Small intestine (tissue), 7 donors: ENCODE results near the gene ARMC8. TPM values are rescaled to one million over a fixed set of nuclear protein-coding genes. Genes with fewer than 3 reads are reported as not detected.
A peak's percentile ranks its signal among the peaks of the same experiment; 100 is the strongest.

Experiments
- DNase-seq, 2 donors: peaks; one replicate each; pipeline versions ENCODE4 v3.0.0 to v3.0.0-alpha.2; 2013
- FAIRE-seq: peaks from 2 replicates; lab custom pipeline; 2012; peaks lifted over from hg19 to GRCh38; lab: Jason Lieb, UNC
- H3K27ac ChIP-seq, 3 donors: one replicate each; pipeline ENCODE4 v1.5.1; 2013; ENCODE audit warnings: low read length in 2 of 3, mild to moderate bottlenecking in 2 of 3, control low read depth in 1 of 3, inconsistent platforms in 1 of 3, low read depth in 1 of 3, moderate library complexity in 1 of 3
- H3K27me3 ChIP-seq, 3 donors: one replicate each; pipeline ENCODE4 v1.6.1; 2013; ENCODE audit warnings: low read length in 3 of 3, inconsistent platforms in 1 of 3; ENCODE audit not compliant: control insufficient read depth in 3 of 3, insufficient read depth in 3 of 3
- H3K36me3 ChIP-seq, 3 donors: one replicate each; pipeline ENCODE4 v1.6.1; 2013; ENCODE audit warnings: low read length in 3 of 3, inconsistent platforms in 1 of 3, low read depth in 1 of 3, mild to moderate bottlenecking in 1 of 3, moderate library complexity in 1 of 3; ENCODE audit not compliant: control insufficient read depth in 3 of 3, insufficient read depth in 2 of 3
- H3K4me1 ChIP-seq, 3 donors: one replicate each; pipeline ENCODE4 v1.6.1; 2013; ENCODE audit warnings: low read length in 2 of 3, inconsistent platforms in 1 of 3, low read depth in 1 of 3, mild to moderate bottlenecking in 1 of 3, moderate library complexity in 1 of 3; ENCODE audit not compliant: control insufficient read depth in 3 of 3, insufficient read depth in 2 of 3
- H3K4me3 ChIP-seq, 3 donors: one replicate each; pipeline ENCODE4 v1.5.1; 2013; ENCODE audit warnings: low read length in 3 of 3, control low read depth in 1 of 3, inconsistent platforms in 1 of 3, low read depth in 1 of 3, mild to moderate bottlenecking in 1 of 3, moderate library complexity in 1 of 3
- H3K9me3 ChIP-seq, 2 donors: one replicate each; pipeline ENCODE4 v1.6.1; 2013; ENCODE audit warnings: low read depth in 1 of 2, low read length in 1 of 2; ENCODE audit not compliant: control insufficient read depth in 2 of 2, insufficient read depth in 1 of 2
- WGBS, 3 donors: extraction: QIAGEN DNeasy Blood & Tissue Kit; methylation state at CpG; one replicate each; pipeline ENCODE4 v1.1.7; 2013; 5-methylcytosine and 5-hydroxymethylcytosine counted together
- polyA plus RNA-seq, 4 donors: library from polyadenylated mRNA; stranded (reverse) in 3 of 4; unstranded in 1 of 4; fragments of 200-250 nt in 3 of 4; fragments of 120-200 nt in 1 of 4; gene quantifications; one replicate each; pipeline versions ENCODE4 v1.2.1 to v1.2.3, GENCODE V29; 2013
- donor health status: healthy with polysubstance abuse.
- donor health status: control.
- donor health status: control.
- donor health status: Bipolar disorder and iron deficiency.
- donor health status: healthy.

ARMC8 gene
- polyA plus RNA-seq, 4 donors, result 9.5 to 29.0 (median 11.8) TPM

DNA sequence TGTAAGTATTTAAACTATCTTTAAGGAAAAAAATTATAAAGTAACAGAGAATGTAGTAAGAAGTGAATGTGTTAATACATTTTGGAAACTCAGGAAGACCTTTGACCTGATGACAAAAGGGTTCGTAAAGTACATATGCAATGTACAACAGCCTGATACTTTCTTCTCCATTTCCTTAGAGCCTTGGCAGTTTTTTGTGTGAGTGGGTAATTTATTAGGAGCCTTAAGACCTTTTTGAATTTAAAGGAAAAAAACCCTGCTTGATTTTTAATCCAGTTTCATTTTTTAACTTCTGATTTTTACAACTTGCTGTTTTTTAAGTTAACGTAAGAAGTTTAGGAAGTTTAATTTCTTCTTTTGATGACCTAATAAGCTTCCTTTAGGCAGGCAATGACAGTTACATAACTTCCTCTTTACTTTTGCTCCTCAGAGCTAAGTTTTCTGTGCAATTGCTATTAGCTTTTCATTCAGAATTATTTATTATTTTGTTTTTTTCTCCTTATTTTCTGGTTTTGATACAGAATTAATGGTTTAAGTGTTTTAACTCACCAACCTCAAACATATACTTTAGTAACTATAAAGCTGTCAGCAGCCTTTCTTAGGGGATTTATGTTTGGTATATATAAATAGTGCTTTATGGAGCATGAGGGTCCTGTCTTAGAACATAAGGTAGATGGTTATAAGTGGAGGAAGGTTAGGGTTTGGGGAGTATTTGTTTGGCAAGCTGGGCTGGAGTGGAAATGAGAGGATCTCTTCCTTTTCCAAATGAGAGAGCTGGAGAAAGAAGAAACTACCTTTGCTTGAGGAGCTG, 35.2 kb downstream of the ARMC8 start:
- Histone ChIP-seq H3K27me3 (no peaks in the 10 kb centered on the region), H3K27ac (peak overlapping the region in 1 of 3 donors; percentile 72), H3K4me1 (peaks cover 0 to 2% (median 0%) of the 10 kb centered on the region in 3 donors), H3K36me3 (peaks cover 4 to 20% (median 16%) of the 10 kb centered on the region in 3 donors), H3K4me3 (no peak overlapping the region), H3K9me3 (no peaks in the 10 kb centered on the region)
- WGBS, 3 donors, result 51 to 57% (median 52%) methylated on average over 2 of the region's 2 CpGs
- DNase-seq (peak in 1 of 2 donors; percentile 29), FAIRE-seq (peak; percentile 76)

GRCh38 chr3:138222942-138223287, 35.8 kb downstream of the ARMC8 start:
- Histone ChIP-seq H3K4me1 (peaks cover 0 to 2% (median 0%) of the 10 kb centered on the region in 3 donors), H3K4me3 (no peak overlapping the region), H3K27me3 (no peaks in the 10 kb centered on the region), H3K9me3 (no peaks in the 10 kb centered on the region), H3K36me3 (peaks cover 4 to 22% (median 17%) of the 10 kb centered on the region in 3 donors), H3K27ac (peak overlapping the region in 1 of 3 donors; percentile 72)
- FAIRE-seq (no peak), DNase-seq (no peak)
- 72 to 87% (median 77%) methylated on average over 2 of the region's 2 CpGs for WGBS, 3 donors

- H3K27me3 ChIP-seq, result no peaks in the 10 kb centered on the region
- FAIRE-seq, result no peak
- H3K36me3 ChIP-seq, result peaks cover 7 to 39% (median 21%) of the 10 kb centered on the region in 3 donors
These were observed 40.5 kb downstream of the ARMC8 start for GRCh38 chr3:138227650-138228049.

DNA sequence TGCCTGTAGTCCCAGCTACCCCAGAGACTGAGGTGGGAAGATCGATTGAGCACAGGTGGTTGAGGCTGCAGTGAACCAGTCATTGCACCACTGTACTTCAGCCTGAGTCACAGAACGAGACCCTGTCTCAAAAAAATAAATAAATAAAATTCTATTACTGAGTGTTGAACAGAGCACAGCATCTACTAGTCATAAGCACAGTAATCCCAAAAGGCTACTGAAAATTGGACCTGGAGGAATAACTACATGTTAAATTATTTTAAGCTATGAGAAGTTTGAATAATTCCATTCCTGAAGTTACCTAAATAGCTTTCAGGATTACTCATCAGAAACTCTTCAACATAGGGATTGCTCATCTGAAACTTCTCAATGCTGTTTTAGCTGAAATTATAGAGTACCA, 43.4 kb downstream of the ARMC8 start:
- Histone ChIP-seq H3K36me3 (peaks cover 6 to 27% (median 14%) of the 10 kb centered on the region in 3 donors), H3K27me3 (no peaks in the 10 kb centered on the region), H3K27ac (no peak overlapping the region), H3K4me1 (no peaks in the 10 kb centered on the region), H3K9me3 (no peaks in the 10 kb centered on the region), H3K4me3 (no peak overlapping the region)
- no peak for FAIRE-seq
- no peak for DNase-seq
- 77 to 90% (median 88%) methylated on average over 2 of the region's 2 CpGs for WGBS, 3 donors

More at GRCh38 chr3:138227650-138228049, 40.5 kb downstream of the ARMC8 start:
- Histone ChIP-seq H3K4me1 (peaks cover 0 to 2% (median 0%) of the 10 kb centered on the region in 3 donors), H3K4me3 (no peak overlapping the region), H3K27ac (no peak overlapping the region), H3K9me3 (no peaks in the 10 kb centered on the region)
- WGBS, 3 donors, result 93 to 99% (median 94%) methylated on average over 1 of the region's 1 CpG
- no peak for DNase-seq

GRCh38 chr3:138232705-138233364, 45.7 kb downstream of the ARMC8 start:
- Histone ChIP-seq H3K4me1 (no peaks in the 10 kb centered on the region), H3K27me3 (no peaks in the 10 kb centered on the region), H3K36me3 (peaks cover 6 to 30% (median 15%) of the 10 kb centered on the region in 3 donors), H3K9me3 (no peaks in the 10 kb centered on the region), H3K27ac (no peak overlapping the region), H3K4me3 (no peak overlapping the region)
- 93 to 97% (median 95%) methylated on average over 4 of the region's 4 CpGs for WGBS, 3 donors
- DNase-seq (no peak), FAIRE-seq (no peak)

GRCh38 chr3:138234401-138235179, 47.5 kb downstream of the ARMC8 start:
- Histone ChIP-seq H3K9me3 (no peaks in the 10 kb centered on the region), H3K27me3 (no peaks in the 10 kb centered on the region), H3K4me1 (no peaks in the 10 kb centered on the region), H3K36me3 (peaks cover 6 to 29% (median 11%) of the 10 kb centered on the region in 3 donors), H3K27ac (no peak overlapping the region), H3K4me3 (no peak overlapping the region)
- FAIRE-seq (no peak), DNase-seq (no peak)
- 83 to 91% (median 85%) methylated on average over 5 of the region's 5 CpGs for WGBS, 3 donors

- H3K4me1 ChIP-seq, result no peaks in the 10 kb centered on the region
- no peaks in the 10 kb centered on the region for H3K9me3 ChIP-seq
- 92 to 98% (median 93%) methylated on average over 6 of the region's 6 CpGs for WGBS, 3 donors
- DNase-seq (no peak), FAIRE-seq (no peak)
- peaks cover 3 to 15% (median 11%) of the 10 kb centered on the region in 3 donors for H3K36me3 ChIP-seq
- H3K27ac ChIP-seq, result no peak overlapping the region
- H3K4me3 ChIP-seq, result no peak overlapping the region
- no peaks in the 10 kb centered on the region for H3K27me3 ChIP-seq
These were observed 51.6 kb downstream of the ARMC8 start for GRCh38 chr3:138238711-138239110.

GRCh38 chr3:138241061-138241460, 54.0 kb downstream of the ARMC8 start:
- FAIRE-seq (no peak), DNase-seq (no peak)
- WGBS, 3 donors, result 77 to 88% (median 88%) methylated on average over 1 of the region's 1 CpG
- no peak overlapping the region for H3K27ac ChIP-seq
- H3K27me3 ChIP-seq, result no peaks in the 10 kb centered on the region
- H3K9me3 ChIP-seq, result no peaks in the 10 kb centered on the region
- H3K36me3 ChIP-seq, result peaks cover 0 to 12% (median 12%) of the 10 kb centered on the region in 3 donors
- no peak overlapping the region for H3K4me3 ChIP-seq
- no peaks in the 10 kb centered on the region for H3K4me1 ChIP-seq
